Neural progenitor cell (in vitro differentiated cells): ENCODE results near the gene PODNL1. TPM values are rescaled to one million over a fixed set of nuclear protein-coding genes. Genes with fewer than 3 reads are reported as not detected.
A peak's percentile ranks its signal among the peaks of the same experiment; 100 is the strongest.
"Not testable (repeated sequence)": the region's sequence is repeated elsewhere in the genome, so short reads cannot be mapped to it uniquely, and the experiment has no call there.

Experiments used
- DNase-seq: peaks from one replicate; pipeline ENCODE4 v3.0.0-alpha.2; 2016; ENCODE audit warnings: low spot score
- H2AFZ ChIP-seq: fragments of 200-600 bp; sonication (generic); replicated peaks from 2 replicates; pipeline ENCODE4 v1.6.1; 2016; ENCODE audit warnings: antibody characterized with exemption
- H3F3A ChIP-seq: fragments of 200-600 bp; sonication (generic); 2 replicates; pipeline ENCODE4 v1.6.1; 2016; ENCODE audit warnings: antibody characterized with exemption, low read depth
- H3K27ac ChIP-seq: fragments of 200-600 bp; sonication (generic); 2 replicates; pipeline ENCODE4 v1.5.1; 2016; ENCODE audit warnings: mild to moderate bottlenecking
- H3K27me3 ChIP-seq: fragments of 200-600 bp; sonication (generic); 2 replicates; pipeline ENCODE4 v1.6.1; 2016; ENCODE audit warnings: mild to moderate bottlenecking, moderate library complexity
- H3K36me3 ChIP-seq: fragments of 200-600 bp; sonication (generic); 2 replicates; pipeline ENCODE4 v1.5.1; 2016
- H3K4me1 ChIP-seq: fragments of 200-600 bp; sonication (generic); 2 replicates; pipeline ENCODE4 v1.6.1; 2016; ENCODE audit warnings: mixed run types
- H3K4me2 ChIP-seq: fragments of 200-600 bp; sonication (generic); 2 replicates; pipeline ENCODE4 v1.6.1; 2016
- H3K4me3 ChIP-seq: fragments of 200-600 bp; sonication (generic); 2 replicates; pipeline ENCODE4 v1.5.1; 2016
- H3K79me2 ChIP-seq: fragments of 200-600 bp; sonication (generic); 2 replicates; pipeline ENCODE4 v1.6.1; 2016; ENCODE audit warnings: low read depth
- H3K9ac ChIP-seq: fragments of 200-600 bp; sonication (generic); 2 replicates; pipeline ENCODE4 v1.6.1; 2016
- H3K9me3 ChIP-seq: fragments of 200-600 bp; sonication (generic); 2 replicates; pipeline ENCODE4 v1.5.1; 2016; ENCODE audit warnings: low read depth
- H4K20me1 ChIP-seq: fragments of 200-600 bp; sonication (generic); 2 replicates; pipeline ENCODE4 v1.6.1; 2016; ENCODE audit warnings: low read depth
- H3K27ac Mint-ChIP-seq: 3 replicates; pipeline ENCODE4 v1.8.0; 2021; ENCODE audit warnings: mixed read lengths
- H3K27me3 Mint-ChIP-seq: 2 replicates; pipeline ENCODE4 v1.8.0; 2022; ENCODE audit warnings: low read depth, mild to moderate bottlenecking, inconsistent platforms, moderate library complexity, mixed read lengths; ENCODE audit not compliant: insufficient read depth
- H3K36me3 Mint-ChIP-seq: 3 replicates; pipeline ENCODE4 v1.8.0; 2021; ENCODE audit warnings: mixed read lengths
- H3K4me1 Mint-ChIP-seq: 3 replicates; pipeline ENCODE4 v1.8.0; 2021; ENCODE audit warnings: mixed read lengths
- H3K4me3 Mint-ChIP-seq: 3 replicates; pipeline ENCODE4 v1.8.0; 2021; ENCODE audit warnings: mild to moderate bottlenecking, moderate library complexity, mixed read lengths
- H3K9me3 Mint-ChIP-seq: 3 replicates; pipeline ENCODE4 v1.8.0; 2020; ENCODE audit warnings: mixed read lengths
- CTCF ChIP-seq: fragments of 200-600 bp; sonication (generic); IDR thresholded peaks from 2 replicates; pipeline ENCODE4 v1.5.1; 2017; ENCODE audit warnings: antibody characterized with exemption, mild to moderate bottlenecking
- EZH2 ChIP-seq: fragments of 200-600 bp; sonication (generic); IDR thresholded peaks from 2 replicates; pipeline ENCODE4 v1.6.1; 2017; ENCODE audit warnings: antibody characterized with exemption, mild to moderate bottlenecking, moderate library complexity
- EZH2phosphoT487 ChIP-seq: fragments of 200-600 bp; sonication (generic); IDR thresholded peaks from 2 replicates; pipeline ENCODE4 v1.6.1; 2017; ENCODE audit warnings: antibody characterized with exemption
- total RNA-seq: library from RNA; depleted of rRNA; stranded (reverse); fragments of >200 nt; gene quantifications from 2 replicates; pipeline ENCODE4 v1.2.3, GENCODE V29; 2015; ENCODE audit warnings: low replicate concordance

The PODNL1 gene
- total RNA-seq, 1 donor from 2014 or later: not detected

GRCh38 chr19:13923194-13923987 is 14.8 kb downstream of the PODNL1 start:
- TF ChIP-seq CTCF (no peak), EZH2 (no peak), EZH2phosphoT487 (no peak)
- Histone ChIP-seq H3K9ac (no peak overlapping the region), H3K27ac (no peak overlapping the region), H3K4me1 (no peaks in the 10 kb centered on the region), H3K27me3 (no peaks in the 10 kb centered on the region), H3K79me2 (no peaks in the 10 kb centered on the region), H4K20me1 (no peaks in the 10 kb centered on the region), H3K4me2 (no peak overlapping the region), H2AFZ (no peak overlapping the region), H3K4me3 (no peak overlapping the region), H3F3A (no peaks in the 10 kb centered on the region), H3K36me3 (peaks cover 4% of the 10 kb centered on the region), H3K9me3 (no peaks in the 10 kb centered on the region)
- DNase-seq: no peak
- no peak overlapping the region for H3K4me3 Mint-ChIP-seq
- no peaks in the 10 kb centered on the region for H3K4me1 Mint-ChIP-seq
- peaks cover 43% of the 10 kb centered on the region for H3K36me3 Mint-ChIP-seq
- no peak overlapping the region for H3K27ac Mint-ChIP-seq
- peaks cover 4% of the 10 kb centered on the region for H3K27me3 Mint-ChIP-seq
- peaks cover 4% of the 10 kb centered on the region for H3K9me3 Mint-ChIP-seq

- not testable (repeated sequence) for H3K4me3 ChIP-seq, H3K27ac ChIP-seq, H3K4me1 Mint-ChIP-seq, H3K9ac ChIP-seq, H3K4me3 Mint-ChIP-seq, H3K27ac Mint-ChIP-seq, H4K20me1 ChIP-seq, H3K9me3 Mint-ChIP-seq, H2AFZ ChIP-seq, H3K4me1 ChIP-seq, H3K79me2 ChIP-seq, DNase-seq, H3K36me3 ChIP-seq, H3F3A ChIP-seq, H3K9me3 ChIP-seq, H3K27me3 Mint-ChIP-seq, H3K4me2 ChIP-seq, H3K27me3 ChIP-seq
- H3K36me3 Mint-ChIP-seq: peaks cover 38% of the 10 kb centered on the region
Measured at GRCh38 chr19:13922118-13922517, 16.1 kb downstream of the PODNL1 start.

GRCh38 chr19:13920940-13921747 is 17.1 kb downstream of the PODNL1 start:
- no peak overlapping the region for H3K4me3 ChIP-seq
- Mint-ChIP-seq H3K4me1 (no peaks in the 10 kb centered on the region), H3K4me3 (no peak overlapping the region), H3K27me3 (peaks cover 4% of the 10 kb centered on the region), H3K36me3 (peaks cover 32% of the 10 kb centered on the region), H3K27ac (no peak overlapping the region), H3K9me3 (peaks cover 4% of the 10 kb centered on the region)
- no peaks in the 10 kb centered on the region for H4K20me1 ChIP-seq
- TF ChIP-seq CTCF (no peak), EZH2 (no peak), EZH2phosphoT487 (no peak)
- no peaks in the 10 kb centered on the region for H3F3A ChIP-seq
- no peak overlapping the region for H3K9ac ChIP-seq
- no peaks in the 10 kb centered on the region for H3K9me3 ChIP-seq
- H3K4me2 ChIP-seq: no peak overlapping the region
- H3K27me3 ChIP-seq: no peaks in the 10 kb centered on the region
- no peak overlapping the region for H3K27ac ChIP-seq
- H3K36me3 ChIP-seq: peaks cover 4% of the 10 kb centered on the region
- H3K4me1 ChIP-seq: no peaks in the 10 kb centered on the region
- DNase-seq: peak; percentile 50
- H3K79me2 ChIP-seq: no peaks in the 10 kb centered on the region
- H2AFZ ChIP-seq: no peak overlapping the region

- H3K36me3 Mint-ChIP-seq: peaks cover 30% of the 10 kb centered on the region
- no peak overlapping the region for H3K9ac ChIP-seq
Measured at GRCh38 chr19:13920524-13920923, 17.7 kb downstream of the PODNL1 start.

More at GRCh38 chr19:13920524-13920923, 17.7 kb downstream of the PODNL1 start:
- Histone ChIP-seq H3K9me3 (no peaks in the 10 kb centered on the region), H3K79me2 (no peaks in the 10 kb centered on the region), H3K4me1 (no peaks in the 10 kb centered on the region), H3K36me3 (peaks cover 4% of the 10 kb centered on the region), H3K4me2 (no peak overlapping the region), H3K27ac (no peak overlapping the region), H3F3A (no peaks in the 10 kb centered on the region), H3K27me3 (no peaks in the 10 kb centered on the region), H3K4me3 (no peak overlapping the region), H2AFZ (no peak overlapping the region), H4K20me1 (no peaks in the 10 kb centered on the region)
- no peak for TF ChIP-seq CTCF
- Mint-ChIP-seq H3K27me3 (peaks cover 4% of the 10 kb centered on the region), H3K4me1 (no peaks in the 10 kb centered on the region), H3K27ac (no peak overlapping the region), H3K4me3 (no peak overlapping the region), H3K9me3 (peaks cover 4% of the 10 kb centered on the region)
- no peak for DNase-seq
